Renal pelvis (tissue), 4 donors: Measurements from ENCODE around the gene GEMIN7. TPM values are rescaled to one million over a fixed set of nuclear protein-coding genes. Genes with fewer than 3 reads are reported as not detected.

Source experiments
- DNase-seq: peaks from one replicate; pipeline ENCODE4 v3.0.0-alpha.2; 2013
- polyA plus RNA-seq, 3 donors: library from polyadenylated mRNA; unstranded; fragments of 120-200 nt; gene quantifications; one replicate each; pipeline ENCODE4 v1.2.1, GENCODE V29; 2013; ENCODE audit not compliant: insufficient read length in 3 of 3

The GEMIN7 gene
- polyA plus RNA-seq, 3 donors = 21.5 to 24.0 (median 23.4) TPM

DNA sequence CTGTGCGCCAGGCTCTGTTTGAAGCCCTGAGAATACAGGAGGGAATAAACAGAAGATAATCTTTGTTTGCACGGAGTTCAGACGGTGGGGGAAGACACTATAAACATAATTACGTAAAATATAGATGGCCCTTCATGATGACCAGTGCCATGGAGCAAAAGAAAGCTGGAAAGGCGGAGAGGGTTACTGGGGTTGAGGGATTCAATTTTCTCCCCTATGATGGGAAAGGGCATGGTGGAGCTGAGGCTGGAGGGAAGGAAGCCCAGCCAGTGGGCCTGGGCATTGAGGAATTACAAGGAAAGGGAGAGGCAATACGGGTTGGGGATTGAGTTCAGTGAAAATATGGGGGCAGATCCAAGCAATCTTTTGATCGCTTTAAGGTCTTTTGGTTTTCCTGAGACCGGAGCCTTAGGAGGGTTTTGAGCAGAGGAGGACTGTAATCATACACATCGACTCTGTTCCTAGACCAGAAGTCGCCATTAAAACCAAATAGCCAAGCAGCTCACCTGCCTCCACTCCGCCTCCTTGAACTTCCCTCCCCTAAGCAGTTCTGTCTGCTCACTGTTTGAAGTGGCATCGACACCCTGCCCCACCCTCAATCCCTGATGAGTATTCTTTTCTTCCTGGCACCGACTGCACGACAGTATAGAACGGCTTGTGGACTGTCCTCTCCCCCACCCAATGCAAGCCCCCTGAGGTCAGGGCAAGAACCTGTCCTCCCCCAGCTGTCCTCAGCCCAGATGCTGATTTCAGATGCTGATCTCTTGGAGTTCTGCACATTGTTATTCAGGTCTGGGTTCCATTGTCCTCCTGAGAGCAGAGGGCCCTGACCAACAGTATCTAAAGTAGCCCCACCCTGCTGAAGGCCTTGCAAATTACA, 2.0 kb upstream of the GEMIN7 start:
- DNase-seq = no peak

DNA sequence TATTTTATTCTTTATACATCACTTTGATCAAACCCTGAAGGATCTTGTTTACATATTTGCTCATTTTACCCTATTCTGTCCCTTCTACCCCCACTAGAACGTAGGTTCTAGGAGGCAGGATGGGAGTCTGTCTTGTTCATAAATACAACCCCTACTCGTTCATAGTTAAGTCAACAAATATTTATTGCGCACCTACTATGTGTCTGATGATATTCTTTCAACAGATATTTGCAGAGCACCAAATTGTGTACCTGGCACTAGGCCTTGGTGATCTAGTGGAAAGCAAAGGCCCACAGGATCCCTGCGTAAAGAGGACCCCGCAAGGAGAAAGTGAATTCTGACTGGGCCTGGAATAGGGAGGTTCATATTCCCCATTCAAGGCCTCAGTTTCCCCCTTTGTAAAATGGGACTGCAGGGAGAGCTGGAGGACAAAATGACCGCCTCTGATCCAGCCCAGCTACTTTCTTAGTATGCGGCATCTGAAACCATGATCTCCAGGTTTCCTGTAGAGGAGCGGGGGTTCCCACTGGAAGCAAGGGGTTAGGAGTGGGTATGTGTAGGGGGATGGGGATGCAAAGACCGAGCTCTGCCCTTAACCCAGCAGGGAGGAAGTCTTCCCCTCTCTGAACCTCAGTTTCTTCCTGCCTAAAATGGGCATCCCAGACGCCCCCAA, 534 bp upstream of the GEMIN7 start:
- DNase-seq = no peak

DNA sequence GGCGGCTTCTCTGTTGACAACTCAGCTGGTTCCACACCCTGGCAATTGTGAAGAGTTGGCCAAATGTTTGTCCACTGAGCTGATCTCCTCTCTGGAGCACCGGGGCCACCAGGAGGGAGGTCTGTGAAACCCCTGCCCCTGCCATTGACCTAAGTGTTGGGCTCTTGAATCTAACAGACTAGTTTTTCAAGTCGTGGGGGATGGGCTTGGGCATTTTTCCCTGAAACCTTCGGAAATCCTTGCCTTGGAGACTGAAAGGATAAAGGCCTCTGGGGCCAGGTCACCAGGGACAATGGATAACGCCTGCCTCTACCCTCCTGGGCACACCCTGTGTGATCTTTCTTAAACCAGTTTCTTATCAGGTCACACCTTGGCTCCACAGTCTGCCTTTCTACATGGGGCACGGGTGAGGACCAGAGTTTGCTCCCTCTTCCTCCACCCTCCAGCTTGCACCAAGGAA, 881 bp downstream of the GEMIN7 start:
- no peak for DNase-seq

- DNase-seq = no peak
These were observed 3.1 kb downstream of the GEMIN7 start for GRCh38 chr19:45082170-45082569.

DNA sequence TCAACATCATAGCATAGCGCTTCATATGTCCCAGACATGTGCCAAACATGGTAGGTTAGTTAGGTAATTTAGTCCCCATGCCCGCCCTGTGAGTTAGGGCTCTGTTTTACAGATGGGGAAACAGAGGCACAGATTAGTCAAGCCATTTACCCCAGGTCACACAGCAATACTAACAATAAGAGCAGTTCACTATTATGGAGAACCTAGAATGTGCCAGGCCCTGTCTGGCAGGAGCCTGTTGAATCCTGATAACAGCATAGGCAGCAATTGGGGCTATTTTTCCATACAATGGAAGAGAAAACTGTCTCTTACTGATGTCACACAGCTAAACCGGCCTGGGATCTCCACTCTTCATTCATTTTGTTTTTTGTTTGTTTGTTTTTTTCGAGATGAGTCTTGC, 7.4 kb downstream of the GEMIN7 start:
- DNase-seq = no peak

DNA sequence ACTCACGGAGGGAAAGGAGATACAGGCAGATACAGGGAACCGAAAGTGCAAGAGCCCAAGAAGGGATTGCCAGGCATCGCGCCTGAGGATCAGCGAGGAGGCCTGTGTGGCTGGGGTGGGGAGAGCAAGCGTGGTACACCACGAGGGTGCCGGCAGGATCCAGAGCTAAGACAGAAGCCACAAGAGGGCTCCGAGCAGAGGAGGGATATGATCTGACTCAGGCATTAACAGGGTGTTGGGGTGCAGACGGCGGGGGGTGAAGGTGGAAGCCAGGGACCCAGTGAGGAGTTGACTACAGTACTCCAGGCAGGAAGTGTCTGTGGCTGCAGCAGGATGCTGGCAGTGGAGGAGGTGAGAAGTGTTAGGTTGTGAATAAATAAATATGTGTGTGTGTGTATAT, 8.5 kb downstream of the GEMIN7 start:
- no peak for DNase-seq

- DNase-seq = no peak
These were observed 11.0 kb downstream of the GEMIN7 start for GRCh38 chr19:45090034-45090433.

- DNase-seq = no peak
These were observed 11.5 kb downstream of the GEMIN7 start for GRCh38 chr19:45090606-45091005.

GRCh38 chr19:45091031-45091923, 12.2 kb downstream of the GEMIN7 start:
- DNase-seq = peak; percentile 99

DNA sequence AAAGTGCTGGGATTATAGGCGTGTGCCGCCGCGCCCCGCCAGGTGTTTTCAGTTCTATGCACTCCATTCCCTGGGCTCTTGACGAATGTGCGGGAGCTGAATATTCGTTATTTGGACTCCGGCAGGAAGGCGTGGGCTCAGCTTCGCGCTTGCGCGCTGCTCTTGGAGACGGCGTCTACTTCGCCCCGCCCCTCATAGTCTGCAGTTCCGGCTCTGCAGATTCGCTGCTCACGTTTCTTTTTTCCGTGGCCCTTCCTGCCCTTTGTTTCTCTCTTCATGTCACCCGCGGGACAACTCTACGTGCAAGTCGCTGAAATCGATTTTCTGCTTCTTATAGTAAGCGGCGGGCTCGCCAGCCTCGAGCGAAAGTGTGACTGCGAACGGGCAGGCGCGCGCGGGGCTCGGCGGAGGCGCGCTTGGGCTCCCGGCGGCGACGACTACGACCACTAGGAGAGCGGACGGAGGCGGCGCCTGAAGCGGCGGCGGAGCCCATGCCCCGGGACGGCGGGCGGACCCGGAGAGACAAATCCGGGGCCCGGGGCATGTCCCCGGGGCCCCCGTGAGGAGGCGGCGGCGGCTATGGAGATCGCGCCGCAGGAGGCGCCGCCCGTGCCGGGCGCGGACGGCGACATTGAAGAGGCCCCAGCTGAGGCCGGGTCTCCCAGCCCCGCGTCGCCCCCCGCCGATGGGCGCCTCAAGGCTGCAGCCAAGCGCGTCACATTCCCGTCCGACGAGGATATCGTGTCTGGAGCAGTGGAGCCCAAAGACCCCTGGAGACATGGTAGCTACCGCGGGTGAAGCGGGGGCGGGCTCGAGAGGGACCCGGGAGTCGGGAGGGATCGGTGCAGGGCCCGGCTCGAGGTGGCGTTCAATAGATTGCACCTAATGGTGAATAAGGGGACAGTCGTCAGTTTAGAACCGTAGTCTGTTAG, 14.0 kb downstream of the GEMIN7 start, which contains the start of gene PPP1R37:
TSS of gene PPP1R37 (plus strand) at position 433 of the 932 bp plus-strand sequence. CDS start at position 580, 147 bp downstream.
- peak; percentile 97 for DNase-seq

DNA sequence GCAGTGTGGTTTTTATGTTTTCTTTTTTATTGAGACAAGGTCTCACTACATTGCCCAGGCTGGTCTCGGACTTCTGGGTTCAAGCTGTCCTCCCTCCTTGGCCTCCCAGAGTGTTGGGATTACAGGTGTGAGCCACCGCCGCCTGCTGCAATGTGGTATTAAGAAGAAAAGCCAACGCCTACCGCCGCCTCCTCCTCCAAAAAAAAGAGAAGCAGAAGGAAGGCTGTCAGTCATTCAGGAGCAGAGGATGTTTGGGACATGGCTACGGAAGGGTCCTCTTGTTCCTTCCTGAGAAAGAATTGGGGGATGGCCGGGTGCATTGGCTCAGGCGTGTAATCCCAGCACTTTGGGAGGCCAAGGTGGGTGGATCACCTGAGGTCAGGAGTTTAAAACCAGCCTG, 15.1 kb downstream of the GEMIN7 start:
- DNase-seq = no peak

GRCh38 chr19:45094707-45095106, 15.6 kb downstream of the GEMIN7 start:
- DNase-seq = no peak

- DNase-seq = no peak
These were observed 16.7 kb downstream of the GEMIN7 start for GRCh38 chr19:45095496-45096413.

- DNase-seq = no peak
These were observed 17.6 kb downstream of the GEMIN7 start for GRCh38 chr19:45096700-45097099.

DNA sequence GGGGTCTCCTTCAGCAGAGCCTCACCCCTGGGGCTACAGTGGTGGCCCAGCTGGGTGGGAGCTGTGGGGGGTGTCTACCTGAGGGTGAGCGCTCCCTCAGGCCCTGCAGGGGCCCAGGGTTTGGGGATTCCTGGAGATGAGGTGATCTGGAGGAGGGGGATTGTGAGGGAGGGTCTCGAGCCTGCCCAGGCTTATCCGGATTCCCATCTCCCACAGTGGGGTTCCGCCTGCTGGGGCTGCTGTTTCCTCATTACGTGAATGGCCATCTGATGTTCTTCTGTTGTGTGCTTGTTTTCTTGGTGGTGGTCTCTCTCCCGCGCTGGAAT, 18.4 kb downstream of the GEMIN7 start:
- no peak for DNase-seq

GRCh38 chr19:45097776-45098520, 18.9 kb downstream of the GEMIN7 start:
- no peak for DNase-seq

DNA sequence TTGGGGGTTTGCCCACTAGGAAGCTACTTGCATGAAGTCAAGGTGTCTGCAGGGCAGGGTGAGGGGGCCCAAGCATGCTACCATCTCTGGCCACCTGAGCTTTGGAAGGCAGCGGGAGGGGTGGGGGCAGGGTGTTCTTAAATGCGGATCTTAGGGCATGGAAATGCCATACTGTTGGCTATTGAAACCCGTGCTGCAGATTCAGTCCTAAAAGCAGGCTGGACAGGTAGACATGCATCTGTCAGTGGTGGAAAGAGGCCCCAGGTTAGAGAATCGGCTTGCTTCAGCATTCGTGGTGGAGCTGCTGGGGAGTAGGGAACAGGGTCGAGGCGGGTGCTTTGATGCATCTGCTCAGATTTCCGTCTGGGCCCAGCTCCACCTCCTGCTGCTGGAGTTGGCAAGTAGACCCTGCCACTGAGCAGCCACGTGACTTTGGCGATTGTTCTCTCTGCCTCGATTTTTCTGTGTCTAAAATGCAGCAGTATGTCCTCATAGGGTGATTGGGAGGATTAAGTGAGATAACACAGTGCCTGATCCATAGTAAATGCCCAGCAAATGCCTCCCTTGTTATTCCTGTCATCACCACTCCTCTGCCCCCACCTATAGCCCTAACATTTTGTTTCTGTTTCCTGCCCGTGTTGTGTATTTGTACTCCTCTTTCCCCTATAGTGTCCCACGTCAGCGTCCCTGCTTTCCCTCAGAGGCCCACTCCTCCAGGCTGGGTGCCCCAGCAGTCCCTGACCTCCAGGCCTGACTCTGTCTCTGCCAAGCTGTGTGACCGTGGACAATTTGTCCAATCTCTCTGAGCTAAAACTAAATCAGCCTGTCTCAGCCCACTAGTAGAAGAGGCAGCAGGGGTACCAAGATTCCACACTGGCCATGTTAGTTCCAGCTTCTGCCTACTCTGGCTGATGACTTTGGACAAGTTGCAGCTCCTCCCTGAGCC, 19.7 kb downstream of the GEMIN7 start:
- DNase-seq = no peak
